ENCODE results near the gene C6orf136.
A peak's percentile ranks its signal among the peaks of the same experiment; 100 is the strongest.

The C6orf136 gene

GRCh38 chr6:30615958-30616810 lies 30.7 kb upstream of the C6orf136 start:
- no peak for DNase-seq (ENCODE audit: low spot score)

DNA sequence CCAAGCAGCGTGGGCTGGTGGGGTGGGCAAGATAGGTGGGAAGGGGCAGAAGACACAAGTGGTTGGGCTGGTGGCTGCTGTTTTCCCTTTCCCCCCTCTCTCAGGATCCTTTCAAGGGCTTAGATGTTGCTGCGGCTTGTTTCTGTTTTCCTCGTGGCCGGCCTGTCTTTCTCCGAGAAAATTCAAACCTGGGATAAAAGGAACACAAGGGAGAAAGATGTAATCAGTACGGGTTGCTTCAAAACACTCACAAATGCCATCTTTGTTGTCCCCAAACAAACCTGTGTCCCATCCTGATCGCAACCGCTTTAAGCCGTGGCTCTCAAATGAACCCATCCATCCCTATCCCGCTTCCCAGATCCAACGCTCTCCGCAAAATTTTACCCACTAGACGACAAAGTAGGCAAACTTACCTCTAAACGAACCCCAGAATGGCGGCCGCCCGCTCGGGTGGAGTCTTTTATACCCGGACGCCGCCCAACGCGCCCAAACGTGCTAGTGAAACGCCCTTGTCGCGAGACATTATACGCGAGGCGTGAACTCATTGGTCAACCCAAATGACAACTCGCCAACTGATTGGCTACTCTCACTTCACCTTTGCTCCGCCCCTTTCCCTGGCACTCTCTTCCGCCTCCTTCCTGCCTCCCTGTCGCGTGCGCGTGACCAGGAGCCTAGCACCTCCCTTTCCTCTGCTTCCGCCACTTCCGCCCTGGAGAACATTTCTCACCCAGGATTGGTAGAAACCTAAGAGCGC lies 29.9 kb upstream of the C6orf136 start, which contains the start of gene PPP1R10:
PPP1R10 (minus strand) TSS at position 433 of the 754 bp plus-strand sequence. CDS start 7,299 bp downstream, outside the sequence.
- peak; percentile 100 for DNase-seq (ENCODE audit: low spot score)

- peak; percentile 99 for DNase-seq (ENCODE audit: low spot score)
Measured at GRCh38 chr6:30617565-30618269, 29.2 kb upstream of the C6orf136 start, which contains the start of gene MRPS18B. Gene MRPS18B (plus strand): TSS chr6:30617840. CDS start chr6:30617866, 26 bp downstream.

DNA sequence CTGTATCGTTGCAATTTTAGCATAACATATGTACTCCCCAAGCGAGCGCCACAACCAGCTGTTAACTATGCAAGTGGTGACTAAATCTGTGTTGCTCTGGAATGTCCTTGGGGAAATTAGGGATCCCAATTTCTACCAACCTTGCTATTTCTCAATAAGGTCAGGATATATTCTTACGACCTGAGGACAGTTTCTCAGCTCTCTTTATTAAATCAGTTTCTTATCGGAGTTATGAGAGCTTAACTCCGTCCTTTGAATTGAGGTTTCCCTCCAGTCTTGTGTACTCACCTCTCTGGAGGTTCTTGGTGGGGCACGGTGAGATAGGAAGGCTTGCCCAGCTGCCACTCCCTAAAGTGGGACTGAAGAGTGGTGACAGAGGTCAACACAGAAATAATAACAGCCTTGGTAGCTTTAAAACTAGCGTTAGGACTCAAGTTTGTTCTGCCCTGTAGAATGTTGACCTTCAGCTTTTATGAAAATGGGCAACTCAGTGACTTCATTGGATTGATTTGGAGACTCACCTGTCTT lies 28.6 kb upstream of the C6orf136 start:
- no peak for DNase-seq (ENCODE audit: low spot score)

DNA sequence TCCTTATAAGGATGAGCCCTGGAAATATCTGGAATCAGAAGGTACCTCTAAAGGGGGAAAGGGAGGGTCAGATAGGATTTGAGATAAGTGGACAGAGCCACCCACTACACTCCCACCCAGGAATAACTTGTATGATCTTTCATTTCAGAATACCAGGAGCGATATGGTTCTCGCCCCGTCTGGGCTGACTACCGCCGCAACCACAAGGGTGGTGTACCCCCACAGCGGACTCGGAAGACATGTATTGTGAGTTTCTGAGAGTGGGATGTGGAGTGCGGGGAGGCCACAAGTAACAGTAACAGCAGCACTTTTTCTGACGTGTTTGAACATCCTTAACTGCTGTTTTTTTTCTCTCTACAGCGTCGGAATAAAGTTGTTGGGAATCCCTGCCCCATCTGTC lies 27.4 kb upstream of the C6orf136 start:
- DNase-seq (ENCODE audit: low spot score), result no peak

DNA sequence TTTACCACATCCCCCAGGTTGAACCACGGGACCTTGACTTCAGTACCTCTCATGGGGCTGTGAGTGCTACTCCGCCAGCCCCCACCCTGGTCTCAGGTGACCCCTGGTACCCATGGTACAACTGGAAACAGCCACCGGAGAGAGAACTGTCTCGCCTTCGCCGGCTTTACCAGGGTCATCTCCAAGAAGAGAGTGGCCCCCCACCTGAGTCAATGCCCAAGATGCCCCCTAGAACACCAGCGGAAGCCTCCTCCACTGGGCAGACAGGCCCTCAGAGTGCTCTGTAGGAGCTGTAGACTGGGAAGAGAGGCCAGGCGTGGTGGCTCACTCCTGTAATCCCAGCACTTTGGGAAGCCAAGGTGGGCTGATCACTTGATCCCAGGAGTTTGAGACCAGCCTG lies 21.4 kb upstream of the C6orf136 start:
- no peak for DNase-seq (ENCODE audit: low spot score)

- peak; percentile 90 for DNase-seq (ENCODE audit: low spot score)
Measured at GRCh38 chr6:30626484-30627366, 20.2 kb upstream of the C6orf136 start, which contains the start of gene ATAT1. Gene ATAT1 (plus strand): TSS chr6:30626874.

DNA sequence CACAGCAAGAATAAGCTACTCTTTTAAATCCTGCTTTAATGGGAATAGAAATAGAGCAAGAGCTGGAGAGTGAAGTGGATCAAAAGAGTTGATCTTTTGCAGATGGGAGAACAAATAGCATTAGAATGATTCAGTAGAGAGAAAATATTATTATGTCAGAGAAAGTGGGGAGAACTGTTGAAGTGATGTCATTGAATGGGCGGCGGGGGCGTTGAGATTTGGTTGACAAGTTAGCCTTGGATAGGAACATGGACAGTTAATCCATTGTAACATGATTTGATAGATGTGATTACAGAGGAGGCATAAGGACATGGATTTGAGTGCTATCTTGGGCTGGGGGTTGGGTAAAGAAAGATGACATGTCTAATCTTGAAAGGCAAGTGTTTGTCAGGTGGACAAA lies 11.1 kb upstream of the C6orf136 start:
- DNase-seq (ENCODE audit: low spot score), result no peak

DNA sequence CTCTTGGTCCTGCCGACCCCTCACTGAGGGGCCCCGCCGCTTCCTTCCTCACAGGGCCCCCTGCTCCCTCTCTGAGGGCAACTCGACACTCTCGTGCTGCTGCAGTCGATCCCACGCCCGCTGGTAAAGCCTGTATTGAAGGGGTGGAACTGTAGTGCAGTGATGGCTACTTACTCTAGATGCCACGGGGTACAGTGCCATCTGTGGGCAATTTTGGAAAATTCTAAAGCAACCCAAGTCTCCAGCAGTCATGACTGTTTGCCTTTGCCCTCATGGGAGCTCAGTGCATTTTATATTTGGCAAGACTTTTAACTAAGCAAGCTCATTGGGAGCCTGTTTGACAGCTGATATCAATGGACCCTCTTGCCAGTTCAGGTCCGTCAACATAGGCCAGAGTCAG lies 6.5 kb upstream of the C6orf136 start:
- DNase-seq (ENCODE audit: low spot score), result no peak

GRCh38 chr6:30641048-30641447 lies 5.9 kb upstream of the C6orf136 start:
- DNase-seq (ENCODE audit: low spot score), result no peak

DNA sequence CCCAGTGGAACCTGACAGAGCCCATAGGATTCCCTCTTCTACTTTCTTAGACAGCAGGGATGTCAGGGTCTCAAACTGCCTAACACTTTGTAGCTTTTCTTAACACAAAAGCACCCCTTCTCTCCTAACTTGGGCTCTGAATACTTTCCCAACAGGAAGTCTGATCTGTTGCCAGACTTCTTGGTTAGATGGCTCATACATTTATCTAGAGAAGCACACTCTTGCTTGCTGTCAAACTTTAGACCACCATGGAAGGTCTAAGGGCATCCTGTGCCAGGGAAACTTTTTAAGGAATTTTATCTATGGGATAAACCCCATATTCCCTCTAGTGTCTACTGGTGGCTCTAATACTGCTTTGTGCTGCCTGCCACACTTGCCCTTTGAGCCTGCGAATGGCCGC lies 3.3 kb upstream of the C6orf136 start:
- no peak for DNase-seq (ENCODE audit: low spot score)

DNA sequence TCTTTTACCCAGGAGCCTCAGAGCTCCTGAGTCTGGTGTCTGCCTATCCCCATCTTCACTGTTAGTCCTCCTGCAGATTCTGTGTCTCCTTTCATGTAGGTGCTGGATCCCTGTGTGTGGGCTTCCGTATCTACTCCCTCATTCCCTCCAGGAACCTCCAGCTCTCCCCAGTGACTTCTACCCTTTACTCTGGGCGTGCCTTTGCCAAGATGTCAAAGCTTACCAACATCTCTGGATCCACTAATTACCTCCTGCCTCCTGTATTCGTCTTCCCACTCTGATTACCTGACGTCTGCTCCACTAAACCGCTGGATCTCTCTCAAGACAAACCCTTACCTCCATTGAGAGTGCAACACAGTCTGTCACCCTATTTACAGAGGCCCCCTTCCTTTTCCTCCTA lies 2.2 kb upstream of the C6orf136 start:
- DNase-seq (ENCODE audit: low spot score), result no peak

DNA sequence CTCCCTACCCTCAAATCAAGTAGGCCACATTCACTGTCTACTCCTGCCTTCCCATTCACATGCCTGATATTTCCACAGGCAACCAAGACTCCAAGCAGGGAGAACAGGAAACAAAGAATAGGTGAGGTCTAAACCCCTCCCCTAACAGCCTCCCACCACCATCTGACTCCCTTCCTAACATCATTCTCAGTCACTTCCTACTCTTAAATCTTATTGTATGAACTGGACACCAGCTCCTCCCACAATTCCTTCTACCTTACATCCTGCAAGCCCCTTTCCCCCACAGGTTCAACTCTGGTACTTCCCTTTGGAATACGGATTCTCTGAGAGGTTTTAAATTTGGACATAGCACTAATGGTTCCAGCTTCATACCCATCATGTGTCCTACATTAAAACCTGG lies 944 bp upstream of the C6orf136 start:
- DNase-seq (ENCODE audit: low spot score), result no peak

- DNase-seq (ENCODE audit: low spot score), result peak; percentile 47
Measured at GRCh38 chr6:30647242-30648116, 546 bp downstream of the C6orf136 start.

DNA sequence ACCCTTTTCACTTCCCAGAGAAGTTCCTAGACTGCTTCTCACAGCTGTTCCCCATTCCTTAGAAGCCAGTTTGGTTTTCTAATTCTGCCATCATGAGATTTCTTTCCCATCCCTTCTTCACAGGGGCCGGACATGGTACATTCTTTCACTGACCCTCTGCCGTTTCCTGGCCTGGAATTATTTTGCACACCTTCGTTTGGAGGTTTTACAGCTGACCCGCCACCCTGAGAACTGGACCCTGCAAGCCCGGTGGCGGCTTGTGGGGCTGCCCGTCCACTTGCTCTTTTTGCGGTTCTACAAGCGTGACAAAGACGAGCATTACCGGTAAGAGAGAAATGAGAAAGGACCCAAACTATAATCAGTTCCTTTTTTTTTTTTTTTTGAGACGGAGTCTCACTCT lies 4.2 kb downstream of the C6orf136 start:
- no peak for DNase-seq (ENCODE audit: low spot score)

DNA sequence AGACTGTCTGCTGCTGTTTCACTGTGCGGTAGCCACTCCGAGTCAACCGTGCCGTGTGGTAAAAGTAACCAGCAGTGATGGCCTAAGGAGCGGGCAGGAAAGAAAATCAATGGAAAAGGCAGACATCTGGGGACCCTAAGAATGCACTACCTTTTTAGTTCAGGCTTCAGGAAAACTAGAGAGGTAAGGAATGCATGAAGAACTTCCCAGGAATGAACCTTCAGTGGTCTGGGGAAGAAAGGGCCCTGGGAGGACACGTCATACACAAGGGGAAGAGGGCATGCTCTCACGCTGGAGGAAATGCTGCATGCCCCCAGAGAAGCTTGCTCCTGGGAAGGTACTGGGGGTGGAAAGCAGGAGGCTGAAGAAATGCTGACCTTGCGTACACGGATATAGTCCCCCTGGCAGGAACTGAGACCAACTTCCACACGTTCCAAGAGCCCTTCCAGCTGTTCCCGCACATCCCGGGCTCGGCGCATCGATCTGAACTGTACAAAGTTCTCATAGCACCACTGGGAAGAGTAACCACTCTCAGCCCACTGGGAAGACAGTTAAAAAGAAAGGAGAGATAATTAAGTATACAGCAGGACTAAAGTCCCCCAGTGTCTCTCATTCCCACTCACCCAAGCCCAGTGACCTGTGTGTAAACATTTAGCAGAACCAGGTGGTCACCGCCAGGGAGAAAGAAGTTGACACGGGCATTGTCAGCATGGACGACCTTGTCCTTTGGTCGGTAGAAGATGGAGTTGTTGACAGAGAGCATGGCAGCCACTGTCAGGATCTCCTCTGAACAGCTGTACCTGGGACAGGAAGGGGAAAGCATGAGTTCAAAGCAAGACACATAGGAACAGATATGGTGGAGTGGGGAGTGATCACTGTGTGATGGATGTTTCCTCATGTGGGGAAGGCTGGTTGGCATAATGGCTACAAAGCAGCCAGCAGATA lies 8.1 kb downstream of the C6orf136 start:
- no peak for DNase-seq (ENCODE audit: low spot score)

DNA sequence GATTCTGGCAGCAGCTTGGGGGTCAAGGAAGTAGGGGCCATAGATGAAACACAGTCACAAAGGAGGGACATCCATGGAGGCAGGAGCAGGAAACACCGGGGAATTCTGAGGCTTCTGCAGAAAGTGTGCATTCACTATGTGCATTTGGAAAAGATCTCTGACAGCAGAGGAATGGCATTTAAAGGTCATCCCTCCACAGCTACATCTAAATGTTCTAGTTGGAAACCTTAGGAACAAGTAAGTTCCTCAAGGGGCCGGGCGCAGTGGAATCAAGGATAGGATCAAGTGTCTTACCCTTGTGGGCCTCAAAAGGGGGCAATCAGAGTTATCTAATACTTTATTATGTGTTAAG lies 8.8 kb downstream of the C6orf136 start:
- no peak for DNase-seq (ENCODE audit: low spot score)

- DNase-seq (ENCODE audit: low spot score), result no peak
Measured at GRCh38 chr6:30656513-30656912, 9.6 kb downstream of the C6orf136 start.

DNA sequence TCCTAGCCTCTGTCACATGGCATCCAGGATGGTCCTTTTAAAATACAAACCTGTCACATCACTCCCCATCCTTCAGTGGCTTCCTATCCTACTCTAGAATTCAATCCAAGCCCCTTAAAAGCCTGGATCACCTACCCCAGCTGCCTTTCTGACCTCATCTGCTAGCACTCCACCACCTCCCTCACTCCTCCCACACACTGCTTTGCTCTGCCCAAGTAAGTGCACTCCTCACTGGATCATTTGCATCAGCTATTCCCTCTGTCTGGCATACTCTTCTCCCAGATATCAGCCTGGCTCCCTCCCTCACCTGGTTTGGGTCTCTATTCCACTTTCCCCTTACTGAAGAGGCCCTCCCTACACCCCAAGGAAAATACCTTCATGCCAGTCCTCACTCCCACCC lies 10.5 kb downstream of the C6orf136 start:
- no peak for DNase-seq (ENCODE audit: low spot score)
